ENCODE data around the gene FAM234B. TPM values are rescaled to one million over a fixed set of nuclear protein-coding genes. Genes with fewer than 3 reads are reported as not detected.

FAM234B gene
- total RNA-seq, 1 experiment from 2014 or later: 20.8 TPM

DNA sequence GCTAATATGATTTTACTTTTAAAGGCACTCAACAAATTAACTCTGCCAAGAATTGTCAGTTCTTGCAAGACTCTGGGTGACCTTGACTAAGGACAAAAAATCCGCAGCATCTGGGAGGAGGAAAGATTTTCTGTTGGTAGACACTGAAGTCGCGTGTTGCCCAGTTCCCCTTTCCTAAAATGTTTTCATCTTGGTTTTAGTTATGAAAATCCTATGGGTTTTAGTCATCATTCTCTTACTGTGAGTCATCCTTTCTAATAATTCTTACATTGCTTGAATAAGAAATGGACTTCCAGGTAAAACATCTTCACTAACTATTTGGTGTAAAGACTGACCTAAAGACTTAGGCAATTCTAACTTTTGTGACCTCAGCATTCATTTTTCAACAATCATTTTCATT is 50.2 kb downstream of the FAM234B start:
- Histone ChIP-seq H3K14ac (ENCODE audit: insufficient read depth, low read length) (no peak overlapping the region), H4K8ac (replicated peaks; ENCODE audit: insufficient read length, low read depth, low read length) (no peak overlapping the region), H3K27ac (ENCODE audit: insufficient read length, low read depth, low read length) (no peak overlapping the region), H3K4ac (ENCODE audit: low read depth, low read length) (no peak overlapping the region), H3T11ph (ENCODE audit: low read length) (no peak overlapping the region), H4K20me1 (ENCODE audit: control insufficient read depth, insufficient read depth, insufficient read length) (no peaks in the 10 kb centered on the region), H3K18ac (ENCODE audit: insufficient read length, low read depth, low read length) (no peak overlapping the region), H3K9ac (ENCODE audit: extremely low read depth, insufficient read length, low read length) (no peak overlapping the region), H3K4me2 (ENCODE audit: insufficient read depth, insufficient read length, low read length) (no peak overlapping the region), H2BK5ac (ENCODE audit: insufficient read length, low read length) (no peak overlapping the region), H3K27me3 (ENCODE audit: insufficient read depth, low read length) (no peaks in the 10 kb centered on the region), H2BK20ac (ENCODE audit: low read depth, low read length, poor library complexity, severe bottlenecking) (no peak overlapping the region), H2AFZ (ENCODE audit: low read length) (no peak overlapping the region), H4K5ac (ENCODE audit: insufficient read length, low read depth, low read length) (no peak overlapping the region), H3K56ac (ENCODE audit: insufficient read length, low read depth, low read length) (no peak overlapping the region), H3K9me3 (ENCODE audit: control insufficient read depth, low read depth, low read length) (no peaks in the 10 kb centered on the region), H2AK5ac (ENCODE audit: insufficient read length, low read length) (no peak overlapping the region), H3K23ac (ENCODE audit: insufficient read length, low read depth, low read length) (no peak overlapping the region), H4K91ac (ENCODE audit: insufficient read length, low read depth, low read length) (no peak overlapping the region), H3K79me1 (ENCODE audit: insufficient read depth, low read depth, low read length, poor library complexity, severe bottlenecking) (no peaks in the 10 kb centered on the region), H3K23me2 (ENCODE audit: insufficient read length, low read depth, low read length, poor library complexity, severe bottlenecking) (no peaks in the 10 kb centered on the region), H2BK120ac (ENCODE audit: low read depth, low read length, poor library complexity, severe bottlenecking) (no peak overlapping the region), H2BK12ac (ENCODE audit: insufficient read length, low read depth, low read length) (no peak overlapping the region), H3K79me2 (ENCODE audit: insufficient read depth, low read length) (no peaks in the 10 kb centered on the region), H2BK15ac (ENCODE audit: low read depth, low read length) (no peak overlapping the region), H3K4me1 (ENCODE audit: insufficient read depth, low read length) (peaks cover 10% of the 10 kb centered on the region)
- H3K4me3 Mint-ChIP-seq: no peak overlapping the region; a peak in 1 of 5 replicates
- H3K27me3 Mint-ChIP-seq (ENCODE audit: low read depth): no peaks in the 10 kb centered on the region
- peaks cover 30 to 38% of the 10 kb centered on the region in 2 experiments for H3K4me1 Mint-ChIP-seq
- no peak for DNase-seq
- TF ChIP-seq, protein P1, sequence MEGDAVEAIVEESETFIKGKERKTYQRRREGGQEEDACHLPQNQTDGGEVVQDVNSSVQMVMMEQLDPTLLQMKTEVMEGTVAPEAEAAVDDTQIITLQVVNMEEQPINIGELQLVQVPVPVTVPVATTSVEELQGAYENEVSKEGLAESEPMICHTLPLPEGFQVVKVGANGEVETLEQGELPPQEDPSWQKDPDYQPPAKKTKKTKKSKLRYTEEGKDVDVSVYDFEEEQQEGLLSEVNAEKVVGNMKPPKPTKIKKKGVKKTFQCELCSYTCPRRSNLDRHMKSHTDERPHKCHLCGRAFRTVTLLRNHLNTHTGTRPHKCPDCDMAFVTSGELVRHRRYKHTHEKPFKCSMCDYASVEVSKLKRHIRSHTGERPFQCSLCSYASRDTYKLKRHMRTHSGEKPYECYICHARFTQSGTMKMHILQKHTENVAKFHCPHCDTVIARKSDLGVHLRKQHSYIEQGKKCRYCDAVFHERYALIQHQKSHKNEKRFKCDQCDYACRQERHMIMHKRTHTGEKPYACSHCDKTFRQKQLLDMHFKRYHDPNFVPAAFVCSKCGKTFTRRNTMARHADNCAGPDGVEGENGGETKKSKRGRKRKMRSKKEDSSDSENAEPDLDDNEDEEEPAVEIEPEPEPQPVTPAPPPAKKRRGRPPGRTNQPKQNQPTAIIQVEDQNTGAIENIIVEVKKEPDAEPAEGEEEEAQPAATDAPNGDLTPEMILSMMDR (conservative IDR thresholded peaks at IDR 0.05): no peak
- no peaks in the 10 kb centered on the region; a peak in 1 of 5 replicates for H3K9me3 Mint-ChIP-seq
- H3K36me3 Mint-ChIP-seq (ENCODE audit: insufficient read depth in 1 of 3, low read depth in 3 of 3): peaks cover 0 to 1% (median 0%) of the 10 kb centered on the region in 3 experiments; a peak in 1 of 7 replicates
- WGBS (ENCODE audit: extremely low coverage, insufficient read length, low lambda C conversion rate): no CpG with 5 or more reads among the region's 3 CpGs
- no peak overlapping the region for H3K27ac Mint-ChIP-seq
